ENCODE results near the gene SCN4A. TPM values are rescaled to one million over a fixed set of nuclear protein-coding genes. Genes with fewer than 3 reads are reported as not detected.
"Not testable (repeated sequence)": the region's sequence is repeated elsewhere in the genome, so short reads cannot be mapped to it uniquely, and the experiment has no call there.

SCN4A gene
- total RNA-seq, 2 donors from 2014 or later, result 0.07 to 0.27 TPM

- Histone ChIP-seq H3K27me3 (no peaks in the 10 kb centered on the region), H3K9ac (ENCODE audit: low read depth in 2 of 2, low read length in 2 of 2) (no peak overlapping the region), H3K27ac (no peak overlapping the region), H3K4me3 (no peak overlapping the region), H3K9me3 (no peaks in the 10 kb centered on the region), H3K36me3 (no peaks in the 10 kb centered on the region), H3K4me1 (no peaks in the 10 kb centered on the region)
- intact Hi-C loops (cut with DNase I), result no loop called here
- no peak for DNase-seq
- TF ChIP-seq, protein P1, sequence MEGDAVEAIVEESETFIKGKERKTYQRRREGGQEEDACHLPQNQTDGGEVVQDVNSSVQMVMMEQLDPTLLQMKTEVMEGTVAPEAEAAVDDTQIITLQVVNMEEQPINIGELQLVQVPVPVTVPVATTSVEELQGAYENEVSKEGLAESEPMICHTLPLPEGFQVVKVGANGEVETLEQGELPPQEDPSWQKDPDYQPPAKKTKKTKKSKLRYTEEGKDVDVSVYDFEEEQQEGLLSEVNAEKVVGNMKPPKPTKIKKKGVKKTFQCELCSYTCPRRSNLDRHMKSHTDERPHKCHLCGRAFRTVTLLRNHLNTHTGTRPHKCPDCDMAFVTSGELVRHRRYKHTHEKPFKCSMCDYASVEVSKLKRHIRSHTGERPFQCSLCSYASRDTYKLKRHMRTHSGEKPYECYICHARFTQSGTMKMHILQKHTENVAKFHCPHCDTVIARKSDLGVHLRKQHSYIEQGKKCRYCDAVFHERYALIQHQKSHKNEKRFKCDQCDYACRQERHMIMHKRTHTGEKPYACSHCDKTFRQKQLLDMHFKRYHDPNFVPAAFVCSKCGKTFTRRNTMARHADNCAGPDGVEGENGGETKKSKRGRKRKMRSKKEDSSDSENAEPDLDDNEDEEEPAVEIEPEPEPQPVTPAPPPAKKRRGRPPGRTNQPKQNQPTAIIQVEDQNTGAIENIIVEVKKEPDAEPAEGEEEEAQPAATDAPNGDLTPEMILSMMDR (IDR thresholded peaks at IDR 0.05), result no peak
Measured at GRCh38 chr17:63928966-63929695, 43.6 kb downstream of the SCN4A start.

GRCh38 chr17:63928172-63928666 lies 44.5 kb downstream of the SCN4A start:
- H3K27ac ChIP-seq, result no peak overlapping the region
- H3K9me3 ChIP-seq, result no peaks in the 10 kb centered on the region
- no peaks in the 10 kb centered on the region for H3K4me1 ChIP-seq
- no peaks in the 10 kb centered on the region for H3K27me3 ChIP-seq
- H3K4me3 ChIP-seq, result no peak overlapping the region
- H3K36me3 ChIP-seq, result no peaks in the 10 kb centered on the region
- H3K9ac ChIP-seq (ENCODE audit: low read depth in 2 of 2, low read length in 2 of 2), result no peak overlapping the region
- intact Hi-C loops (cut with DNase I), result no loop called here
- DNase-seq, result no peak
- TF ChIP-seq, protein P1 (IDR thresholded peaks at IDR 0.05), result no peak

GRCh38 chr17:63927464-63928171 lies 45.1 kb downstream of the SCN4A start:
- Histone ChIP-seq H3K4me1 (no peaks in the 10 kb centered on the region), H3K36me3 (no peaks in the 10 kb centered on the region), H3K9ac (ENCODE audit: low read depth in 2 of 2, low read length in 2 of 2) (no peak overlapping the region), H3K9me3 (no peaks in the 10 kb centered on the region), H3K27ac (no peak overlapping the region), H3K4me3 (no peak overlapping the region), H3K27me3 (no peaks in the 10 kb centered on the region)
- intact Hi-C loops (cut with DNase I), result no loop called here
- TF ChIP-seq, protein P1 (IDR thresholded peaks at IDR 0.05), result no peak
- DNase-seq, result no peak

GRCh38 chr17:63926164-63926563 lies 46.6 kb downstream of the SCN4A start:
- TF ChIP-seq, protein P1 (IDR thresholded peaks at IDR 0.05), result no peak
- H3K9ac ChIP-seq (ENCODE audit: low read depth in 2 of 2, low read length in 2 of 2), result no peak overlapping the region
- no peak overlapping the region for H3K4me3 ChIP-seq
- H3K9me3 ChIP-seq, result no peaks in the 10 kb centered on the region
- DNase-seq, result no peak
- intact Hi-C loops (cut with DNase I), result no loop called here
- no peaks in the 10 kb centered on the region for H3K36me3 ChIP-seq
- no peaks in the 10 kb centered on the region for H3K4me1 ChIP-seq
- no peaks in the 10 kb centered on the region for H3K27me3 ChIP-seq
- no peak overlapping the region for H3K27ac ChIP-seq

- Histone ChIP-seq H3K4me3 (no peak overlapping the region), H3K9me3 (no peaks in the 10 kb centered on the region), H3K4me1 (no peaks in the 10 kb centered on the region), H3K36me3 (no peaks in the 10 kb centered on the region), H3K27me3 (no peaks in the 10 kb centered on the region), H3K9ac (ENCODE audit: low read depth in 2 of 2, low read length in 2 of 2) (no peak overlapping the region), H3K27ac (no peak overlapping the region)
- intact Hi-C loops (cut with DNase I), result no loop called here
- DNase-seq, result no peak
- TF ChIP-seq, protein P1 (IDR thresholded peaks at IDR 0.05), result no peak
Measured at GRCh38 chr17:63925615-63926014, 47.1 kb downstream of the SCN4A start.

DNA sequence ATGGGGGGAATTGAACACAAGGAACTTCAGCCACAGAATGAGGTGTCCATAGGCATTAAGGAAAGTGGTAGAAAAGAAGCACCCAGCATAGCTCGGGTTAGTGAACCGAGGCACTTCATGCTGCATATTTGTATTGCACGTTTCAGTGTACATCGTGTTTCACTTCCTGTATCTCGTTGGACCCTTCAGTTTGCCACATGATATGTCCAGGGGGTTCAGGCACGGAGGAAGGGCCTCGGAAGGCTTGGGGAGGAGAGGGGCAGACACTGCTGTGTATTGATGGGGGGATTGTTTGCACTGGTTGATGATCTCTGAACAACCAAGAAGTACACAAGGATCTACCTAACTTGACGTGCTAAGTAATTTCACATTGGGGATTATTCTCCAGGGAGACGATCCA lies 50.3 kb downstream of the SCN4A start:
- H3K4me3 ChIP-seq; H3K27ac ChIP-seq; H3K9ac ChIP-seq (ENCODE audit: low read depth in 2 of 2, low read length in 2 of 2); H3K4me1 ChIP-seq; H3K27me3 ChIP-seq; H3K9me3 ChIP-seq; DNase-seq; H3K36me3 ChIP-seq; intact Hi-C loops (cut with DNase I): not testable (repeated sequence)

GRCh38 chr17:63920779-63921178 lies 51.9 kb downstream of the SCN4A start:
- H3K27ac ChIP-seq; H3K9me3 ChIP-seq; intact Hi-C loops (cut with DNase I); DNase-seq; H3K36me3 ChIP-seq; H3K27me3 ChIP-seq; H3K4me3 ChIP-seq; H3K9ac ChIP-seq (ENCODE audit: low read depth in 2 of 2, low read length in 2 of 2); H3K4me1 ChIP-seq: not testable (repeated sequence)

DNA sequence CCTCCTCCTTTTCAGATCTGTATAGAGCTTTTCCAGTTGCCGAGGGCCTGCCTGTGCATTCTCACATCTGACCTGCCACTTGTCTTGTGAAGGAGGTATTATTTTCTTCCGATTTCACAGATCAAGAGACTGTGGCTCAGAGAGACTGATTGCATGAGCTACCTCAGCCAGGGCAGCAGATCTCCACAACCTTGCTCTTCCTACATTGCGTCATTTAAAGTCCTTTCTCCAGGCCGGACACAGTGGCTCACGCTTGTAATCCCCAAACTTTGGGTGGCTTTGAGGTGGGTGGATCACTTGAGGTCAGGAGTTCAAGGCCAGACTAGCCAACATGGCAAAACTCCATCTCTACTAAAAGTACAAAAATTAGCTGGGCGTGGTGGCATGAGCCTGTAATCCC lies 52.7 kb downstream of the SCN4A start:
- H3K9ac ChIP-seq (ENCODE audit: low read depth in 2 of 2, low read length in 2 of 2); H3K27ac ChIP-seq; H3K36me3 ChIP-seq; H3K27me3 ChIP-seq; intact Hi-C loops (cut with DNase I); H3K9me3 ChIP-seq; H3K4me3 ChIP-seq; DNase-seq; H3K4me1 ChIP-seq: not testable (repeated sequence)
